SK-N-SH (cell line): ENCODE results near the gene FBXO27. TPM values are rescaled to one million over a fixed set of nuclear protein-coding genes. Genes with fewer than 3 reads are reported as not detected.

Experiments used
- CTCF ChIA-PET: fragments of 300-600, 350-600 bp; formaldehyde crosslinking; extraction: SDS; loops from one replicate; lab custom pipeline; 2021; lab: Yijun Ruan, JAX
- POLR2A ChIA-PET: fragments of 350-600 bp; sonication (Branson Sonifier 250); formaldehyde crosslinking; extraction: SDS; loops from one replicate; lab custom pipeline; 2020; ENCODE audit warnings: antibody characterized with exemption, inconsistent platforms; lab: Yijun Ruan, JAX
- DNase-seq: peaks from one replicate; pipeline ENCODE4 v3.0.0; 2012
- H2AFZ ChIP-seq: fragments of 200-600 bp; sonication (generic); 2 replicates; pipeline ENCODE4 v1.8.1; 2016; ENCODE audit warnings: antibody characterized with exemption, mild to moderate bottlenecking, low read depth
- H3F3A ChIP-seq: fragments of 200-600 bp; sonication (generic); replicated peaks from 2 replicates; pipeline ENCODE3; 2016; ENCODE audit warnings: antibody characterized with exemption, mild to moderate bottlenecking; ENCODE audit not compliant: insufficient read depth
- H3K27ac ChIP-seq, 2 experiments: fragments of 200-500 bp in 1 of 2; fragments of 200-600 bp in 1 of 2; sonication (Bioruptor generic) in 1 of 2; sonication (generic), shearing (Covaris generic) in 1 of 2; 2 replicates each; pipeline versions ENCODE4 v1.5.1 to v1.6.1; 2014 to 2016; ENCODE audit warnings: low read depth in 2 of 2, inconsistent platforms in 1 of 2, low read length in 1 of 2, mild to moderate bottlenecking in 1 of 2, mixed read lengths in 1 of 2
- H3K27me3 ChIP-seq: fragments of 200-600 bp; sonication (generic), shearing (Covaris generic); 2 replicates; pipeline ENCODE4 v1.6.1; 2016; ENCODE audit warnings: mixed run types; ENCODE audit not compliant: insufficient read depth
- H3K36me3 ChIP-seq, 2 experiments: fragments of 200-500 bp in 1 of 2; fragments of 200-600 bp in 1 of 2; sonication (Bioruptor generic) in 1 of 2; sonication (generic) in 1 of 2; replicated peaks in 1 of 2; 2 replicates each; pipeline versions ENCODE3 to v1.5.1; 2014 to 2016; ENCODE audit warnings: low read length in 1 of 2, mild to moderate bottlenecking in 1 of 2; ENCODE audit not compliant: insufficient read depth in 2 of 2, control insufficient read depth in 1 of 2
- H3K4me1 ChIP-seq, 2 experiments: fragments of 200-500 bp in 1 of 2; fragments of 200-600 bp in 1 of 2; sonication (Bioruptor generic) in 1 of 2; sonication (generic), shearing (Covaris generic) in 1 of 2; 2 replicates each; pipeline versions ENCODE4 v1.5.1 to v1.6.1; 2014 to 2016; ENCODE audit warnings: low read depth in 1 of 2, low read length in 1 of 2, mixed run types in 1 of 2; ENCODE audit not compliant: insufficient read depth in 2 of 2, control insufficient read depth in 1 of 2
- H3K4me2 ChIP-seq: fragments of 200-600 bp; sonication (generic), shearing (Covaris generic); 2 replicates; pipeline ENCODE4 v1.6.1; 2017; ENCODE audit warnings: mixed run types
- H3K4me3 ChIP-seq, 2 experiments: fragments of 200-500 bp in 1 of 2; fragments of 200-600 bp in 1 of 2; sonication (Bioruptor generic) in 1 of 2; sonication (generic), shearing (Covaris generic) in 1 of 2; 2 replicates each; pipeline versions ENCODE4 v1.5.1 to v1.8.1; 2014 to 2016; ENCODE audit warnings: low read depth in 2 of 2, inconsistent platforms in 1 of 2, low read length in 1 of 2, mild to moderate bottlenecking in 1 of 2, mixed read lengths in 1 of 2, moderate library complexity in 1 of 2
- H3K79me2 ChIP-seq: fragments of 200-600 bp; sonication (generic); 2 replicates; pipeline ENCODE4 v1.8.1; 2017; ENCODE audit warnings: mild to moderate bottlenecking; ENCODE audit not compliant: insufficient read depth
- H3K9ac ChIP-seq: fragments of 200-600 bp; sonication (generic); 2 replicates; pipeline ENCODE4 v1.6.1; 2017; ENCODE audit warnings: mixed run types
- H3K9me2 ChIP-seq: fragments of 200-600 bp; sonication (generic); 2 replicates; pipeline ENCODE4 v1.6.1; 2017; ENCODE audit warnings: mixed run types
- H3K9me3 ChIP-seq: fragments of 200-600 bp; sonication (generic); 2 replicates; pipeline ENCODE4 v1.6.1; 2017; ENCODE audit warnings: mixed run types, mild to moderate bottlenecking, moderate library complexity
- H4K20me1 ChIP-seq: fragments of 200-600 bp; sonication (generic); 2 replicates; pipeline ENCODE4 v1.6.1; 2017; ENCODE audit warnings: mild to moderate bottlenecking, mixed run types; ENCODE audit not compliant: insufficient read depth
- CHD2 ChIP-seq: fragments of 150-350 bp; IDR thresholded peaks from 2 replicates; pipeline ENCODE4 v1.6.1; 2018; ENCODE audit warnings: low read length; ENCODE audit not compliant: partially characterized antibody
- FOSL2 ChIP-seq: IDR thresholded peaks from 2 replicates; pipeline ENCODE4 v1.4.0; 2012; ENCODE audit warnings: low read depth, mild to moderate bottlenecking, moderate library complexity, borderline replicate concordance
- FOXM1 ChIP-seq: IDR thresholded peaks from 2 replicates; pipeline ENCODE4 v1.4.0; 2012; ENCODE audit warnings: low read depth, mild to moderate bottlenecking
- GABPA ChIP-seq: IDR thresholded peaks from 2 replicates; pipeline ENCODE4 v1.4.0; 2012; ENCODE audit warnings: low read depth, mild to moderate bottlenecking
- GATA2 ChIP-seq: sonication (generic); formaldehyde crosslinking; IDR thresholded peaks from 2 replicates; pipeline ENCODE4 v1.5.0; 2020; ENCODE audit warnings: mild to moderate bottlenecking, missing genetic modification reagents
- JUND ChIP-seq: IDR thresholded peaks from 2 replicates; pipeline ENCODE4 v1.4.0; 2012
- MEF2A ChIP-seq: IDR thresholded peaks from 2 replicates; pipeline ENCODE4 v1.4.0; 2012; ENCODE audit warnings: low read depth, borderline replicate concordance
- NFIC ChIP-seq: IDR thresholded peaks from 2 replicates; pipeline ENCODE4 v1.4.0; 2012; ENCODE audit warnings: borderline replicate concordance
- NRF1 ChIP-seq: IDR thresholded peaks from 2 replicates; pipeline ENCODE4 v1.6.1; 2012; ENCODE audit warnings: low read depth, mild to moderate bottlenecking, low read length
- POLR2AphosphoS5 ChIP-seq: IDR thresholded peaks from 2 replicates; pipeline ENCODE4 v1.6.1; 2012; ENCODE audit warnings: low read depth, low read length
- RXRA ChIP-seq: IDR thresholded peaks from 2 replicates; pipeline ENCODE4 v1.4.0; 2012; ENCODE audit warnings: low read depth, mild to moderate bottlenecking, borderline replicate concordance
- SIN3A ChIP-seq: IDR thresholded peaks from 2 replicates; pipeline ENCODE4 v1.6.1; 2012; ENCODE audit warnings: low read depth, mild to moderate bottlenecking, low read length, moderate library complexity, borderline replicate concordance
- SMC3 ChIP-seq: IDR thresholded peaks from 2 replicates; pipeline ENCODE4 v1.6.1; 2012; ENCODE audit warnings: low read depth, low read length, improper control_type of control experiment
- YY1 ChIP-seq: IDR thresholded peaks from 2 replicates; pipeline ENCODE4 v1.4.0; 2012; ENCODE audit warnings: low read depth, mild to moderate bottlenecking
- WGBS: methylation state at CpG from one replicate; pipeline ENCODE4 v1.1.6; 2017; ENCODE audit warnings: low lambda C conversion rate; 5-methylcytosine and 5-hydroxymethylcytosine counted together
- polyA plus RNA-seq, 3 experiments: library from polyadenylated mRNA; depleted of rRNA; stranded (reverse); fragments of >200 nt; gene quantifications; 2 replicates each; pipeline ENCODE4 v1.2.3, GENCODE V29; 2012
- TF ChIP-seq, protein P1 (sequence below): fragments of 150-350 bp; IDR thresholded peaks from 2 replicates; pipeline ENCODE4 v1.6.1; 2016; ENCODE audit warnings: mild to moderate bottlenecking, low read depth, low read length

FBXO27 gene
- polyA plus RNA-seq, 1 of the 3 experiments (the other 2 are of a cell fraction): 5.8 TPM

- H3K27ac ChIP-seq: no peak overlapping the region
- TF ChIP-seq GABPA (peak; percentile 75), MEF2A (no peak)
- TF ChIP-seq, all 33 proteins: peak for 1
- no peaks in the 10 kb centered on the region for H3K9me3 ChIP-seq
- POLR2A ChIA-PET: no interaction called here
- no peak overlapping the region for H3K4me3 ChIP-seq
- no peaks in the 10 kb centered on the region for H3K36me3 ChIP-seq
- no peak overlapping the region for H2AFZ ChIP-seq
- no peak for DNase-seq
- no peaks in the 10 kb centered on the region for H3K9me2 ChIP-seq
- WGBS: 46% methylated on average over 7 of the region's 7 CpGs
- CTCF ChIA-PET: interaction anchor here (1.4 kb wide), 1 partner anchor 282 kb away, joined by 4 read pairs; no protein-coding TSS in a partner anchor
- H3K79me2 ChIP-seq: no peaks in the 10 kb centered on the region
- H3F3A ChIP-seq: no peaks in the 10 kb centered on the region
- H3K4me1 ChIP-seq: no peaks in the 10 kb centered on the region
- no peaks in the 10 kb centered on the region for H4K20me1 ChIP-seq
- no peak overlapping the region for H3K9ac ChIP-seq
- H3K4me2 ChIP-seq: no peak overlapping the region
- no peaks in the 10 kb centered on the region for H3K27me3 ChIP-seq
Measured at GRCh38 chr19:39046037-39046821, 13.9 kb upstream of the FBXO27 start.

GRCh38 chr19:39045506-39045905 lies 13.2 kb upstream of the FBXO27 start:
- Histone ChIP-seq H3K36me3 (no peaks in the 10 kb centered on the region), H3K4me3 (no peak overlapping the region), H3K4me2 (no peak overlapping the region), H3K27ac (no peak overlapping the region), H3F3A (no peaks in the 10 kb centered on the region), H3K4me1 (no peaks in the 10 kb centered on the region), H2AFZ (0 out of 2 replicates have a peak overlapping the region, but pooled peaks have one; percentile 29), H4K20me1 (no peaks in the 10 kb centered on the region), H3K27me3 (no peaks in the 10 kb centered on the region), H3K9me3 (no peaks in the 10 kb centered on the region), H3K9me2 (no peaks in the 10 kb centered on the region), H3K9ac (no peak overlapping the region), H3K79me2 (no peaks in the 10 kb centered on the region)
- DNase-seq: no peak
- CTCF ChIA-PET: interaction anchor here (1.4 kb wide), 1 partner anchor 282 kb away, joined by 4 read pairs; no protein-coding TSS in a partner anchor
- POLR2A ChIA-PET: no interaction called here
- TF ChIP-seq POLR2AphosphoS5 (no peak), GABPA (no peak), FOSL2 (no peak), GATA2 (CRISPR knock-in tag) (no peak), CHD2 (no peak), FOXM1 (no peak), RXRA (no peak), SMC3 (no peak), JUND (no peak), SIN3A (no peak), NFIC (no peak), YY1 (no peak), NRF1 (no peak)
- TF ChIP-seq, protein P1, sequence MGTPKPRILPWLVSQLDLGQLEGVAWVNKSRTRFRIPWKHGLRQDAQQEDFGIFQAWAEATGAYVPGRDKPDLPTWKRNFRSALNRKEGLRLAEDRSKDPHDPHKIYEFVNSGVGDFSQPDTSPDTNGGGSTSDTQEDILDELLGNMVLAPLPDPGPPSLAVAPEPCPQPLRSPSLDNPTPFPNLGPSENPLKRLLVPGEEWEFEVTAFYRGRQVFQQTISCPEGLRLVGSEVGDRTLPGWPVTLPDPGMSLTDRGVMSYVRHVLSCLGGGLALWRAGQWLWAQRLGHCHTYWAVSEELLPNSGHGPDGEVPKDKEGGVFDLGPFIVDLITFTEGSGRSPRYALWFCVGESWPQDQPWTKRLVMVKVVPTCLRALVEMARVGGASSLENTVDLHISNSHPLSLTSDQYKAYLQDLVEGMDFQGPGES: no peak
- WGBS: 68% methylated on average over 6 of the region's 6 CpGs
